ENCODE data around the gene DOCK3. TPM values are rescaled to one million over a fixed set of nuclear protein-coding genes. Genes with fewer than 3 reads are reported as not detected.

Gene DOCK3
- polyA plus RNA-seq, 1 donor from 2014 or later: 15.6 TPM

DNA sequence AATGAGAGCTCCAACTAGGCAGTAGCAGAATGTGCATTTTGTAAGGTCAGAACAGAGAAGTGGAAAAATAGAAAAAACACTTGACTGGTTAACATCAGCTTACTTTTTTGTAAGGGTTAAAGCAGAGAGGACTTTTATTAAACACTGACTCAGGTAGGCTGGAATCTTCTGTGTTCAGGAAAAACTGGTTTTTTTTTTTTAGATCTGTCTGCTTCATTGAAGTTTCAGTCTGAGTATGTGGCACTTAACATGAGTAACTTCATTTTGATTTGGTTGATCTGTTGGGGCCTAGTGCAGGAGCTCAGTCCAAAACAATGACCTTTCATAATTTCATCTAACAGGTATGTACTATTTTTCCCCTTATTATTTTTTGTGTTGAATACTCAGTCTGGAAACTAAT, 141.1 kb downstream of the DOCK3 start:
- Histone ChIP-seq H2AFZ (ENCODE audit: low read depth, low read length) (no peak overlapping the region), H3K4me2 (ENCODE audit: low read length) (no peak overlapping the region), H3K9me3 (ENCODE audit: low read length) (no peaks in the 10 kb centered on the region), H3K27ac (ENCODE audit: low read length) (no peak overlapping the region), H3F3A (ENCODE audit: insufficient read depth, low read length, poor library complexity, severe bottlenecking) (no peaks in the 10 kb centered on the region), H3K9me2 (ENCODE audit: insufficient read depth, low read length) (no peaks in the 10 kb centered on the region), H3K27me3 (ENCODE audit: insufficient read depth, low read depth, low read length) (no peaks in the 10 kb centered on the region), H3K79me2 (replicated peaks; ENCODE audit: insufficient read depth, low read length) (no peaks in the 10 kb centered on the region), H3K9ac (ENCODE audit: low read length) (no peak overlapping the region), H4K20me1 (ENCODE audit: insufficient read depth) (no peaks in the 10 kb centered on the region), H3K36me3 (ENCODE audit: insufficient read depth, low read length) (no peaks in the 10 kb centered on the region), H3K4me3 (ENCODE audit: low read length) (no peak overlapping the region)
- TF ChIP-seq, protein P1, sequence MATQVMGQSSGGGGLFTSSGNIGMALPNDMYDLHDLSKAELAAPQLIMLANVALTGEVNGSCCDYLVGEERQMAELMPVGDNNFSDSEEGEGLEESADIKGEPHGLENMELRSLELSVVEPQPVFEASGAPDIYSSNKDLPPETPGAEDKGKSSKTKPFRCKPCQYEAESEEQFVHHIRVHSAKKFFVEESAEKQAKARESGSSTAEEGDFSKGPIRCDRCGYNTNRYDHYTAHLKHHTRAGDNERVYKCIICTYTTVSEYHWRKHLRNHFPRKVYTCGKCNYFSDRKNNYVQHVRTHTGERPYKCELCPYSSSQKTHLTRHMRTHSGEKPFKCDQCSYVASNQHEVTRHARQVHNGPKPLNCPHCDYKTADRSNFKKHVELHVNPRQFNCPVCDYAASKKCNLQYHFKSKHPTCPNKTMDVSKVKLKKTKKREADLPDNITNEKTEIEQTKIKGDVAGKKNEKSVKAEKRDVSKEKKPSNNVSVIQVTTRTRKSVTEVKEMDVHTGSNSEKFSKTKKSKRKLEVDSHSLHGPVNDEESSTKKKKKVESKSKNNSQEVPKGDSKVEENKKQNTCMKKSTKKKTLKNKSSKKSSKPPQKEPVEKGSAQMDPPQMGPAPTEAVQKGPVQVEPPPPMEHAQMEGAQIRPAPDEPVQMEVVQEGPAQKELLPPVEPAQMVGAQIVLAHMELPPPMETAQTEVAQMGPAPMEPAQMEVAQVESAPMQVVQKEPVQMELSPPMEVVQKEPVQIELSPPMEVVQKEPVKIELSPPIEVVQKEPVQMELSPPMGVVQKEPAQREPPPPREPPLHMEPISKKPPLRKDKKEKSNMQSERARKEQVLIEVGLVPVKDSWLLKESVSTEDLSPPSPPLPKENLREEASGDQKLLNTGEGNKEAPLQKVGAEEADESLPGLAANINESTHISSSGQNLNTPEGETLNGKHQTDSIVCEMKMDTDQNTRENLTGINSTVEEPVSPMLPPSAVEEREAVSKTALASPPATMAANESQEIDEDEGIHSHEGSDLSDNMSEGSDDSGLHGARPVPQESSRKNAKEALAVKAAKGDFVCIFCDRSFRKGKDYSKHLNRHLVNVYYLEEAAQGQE (IDR thresholded peaks at IDR 0.05; ENCODE audit: borderline replicate concordance): no peak
- TF ChIP-seq MXI1 (conservative IDR thresholded peaks at IDR 0.05; ENCODE audit: poor library complexity, severe bottlenecking): no peak
- TF ChIP-seq, protein P2, sequence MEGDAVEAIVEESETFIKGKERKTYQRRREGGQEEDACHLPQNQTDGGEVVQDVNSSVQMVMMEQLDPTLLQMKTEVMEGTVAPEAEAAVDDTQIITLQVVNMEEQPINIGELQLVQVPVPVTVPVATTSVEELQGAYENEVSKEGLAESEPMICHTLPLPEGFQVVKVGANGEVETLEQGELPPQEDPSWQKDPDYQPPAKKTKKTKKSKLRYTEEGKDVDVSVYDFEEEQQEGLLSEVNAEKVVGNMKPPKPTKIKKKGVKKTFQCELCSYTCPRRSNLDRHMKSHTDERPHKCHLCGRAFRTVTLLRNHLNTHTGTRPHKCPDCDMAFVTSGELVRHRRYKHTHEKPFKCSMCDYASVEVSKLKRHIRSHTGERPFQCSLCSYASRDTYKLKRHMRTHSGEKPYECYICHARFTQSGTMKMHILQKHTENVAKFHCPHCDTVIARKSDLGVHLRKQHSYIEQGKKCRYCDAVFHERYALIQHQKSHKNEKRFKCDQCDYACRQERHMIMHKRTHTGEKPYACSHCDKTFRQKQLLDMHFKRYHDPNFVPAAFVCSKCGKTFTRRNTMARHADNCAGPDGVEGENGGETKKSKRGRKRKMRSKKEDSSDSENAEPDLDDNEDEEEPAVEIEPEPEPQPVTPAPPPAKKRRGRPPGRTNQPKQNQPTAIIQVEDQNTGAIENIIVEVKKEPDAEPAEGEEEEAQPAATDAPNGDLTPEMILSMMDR (IDR thresholded peaks at IDR 0.05; ENCODE audit: poor library complexity, severe bottlenecking): no peak
- no peak for TF ChIP-seq EZH2 (IDR thresholded peaks at IDR 0.05; ENCODE audit: borderline replicate concordance, insufficient read depth, low read length, poor library complexity, severe bottlenecking)
- TF ChIP-seq EP300 (conservative IDR thresholded peaks at IDR 0.05; ENCODE audit: poor library complexity, severe bottlenecking): no peak
- TF ChIP-seq RAD21 (conservative IDR thresholded peaks at IDR 0.05): no peak
- TF ChIP-seq POLR2AphosphoS5 (IDR thresholded peaks at IDR 0.05): no peak
- no peak for TF ChIP-seq SMC3 (conservative IDR thresholded peaks at IDR 0.05; ENCODE audit: poor library complexity)
- TF ChIP-seq TAF1 (IDR thresholded peaks at IDR 0.05; ENCODE audit: low read depth): no peak

DNA sequence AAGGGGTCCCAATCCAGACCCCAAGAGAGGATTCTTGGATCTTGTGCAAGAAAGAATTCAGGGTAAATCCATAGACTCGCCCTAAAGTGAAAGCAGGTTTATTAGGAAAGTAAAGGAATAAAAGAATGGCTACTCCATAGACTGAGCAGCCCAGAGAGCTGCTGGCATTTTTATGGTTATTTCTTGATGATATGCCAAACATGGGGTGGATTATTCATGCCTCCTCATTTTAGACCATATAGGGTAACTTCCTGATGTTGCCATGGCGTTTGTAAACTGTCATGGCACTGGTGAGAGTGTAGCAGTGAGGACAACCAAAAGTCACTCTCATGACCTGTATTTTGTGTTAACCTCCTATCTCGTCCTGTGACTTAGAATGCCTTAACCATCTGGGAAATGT, 142.2 kb downstream of the DOCK3 start:
- Histone ChIP-seq H3F3A (ENCODE audit: insufficient read depth, low read length, poor library complexity, severe bottlenecking) (no peaks in the 10 kb centered on the region), H2AFZ (ENCODE audit: low read depth, low read length) (no peak overlapping the region), H3K4me3 (ENCODE audit: low read length) (no peak overlapping the region), H3K36me3 (ENCODE audit: insufficient read depth, low read length) (no peaks in the 10 kb centered on the region), H3K9ac (ENCODE audit: low read length) (no peak overlapping the region), H3K4me2 (ENCODE audit: low read length) (no peak overlapping the region), H3K27me3 (ENCODE audit: insufficient read depth, low read depth, low read length) (no peaks in the 10 kb centered on the region), H3K9me3 (ENCODE audit: low read length) (no peaks in the 10 kb centered on the region), H4K20me1 (ENCODE audit: insufficient read depth) (no peaks in the 10 kb centered on the region), H3K27ac (ENCODE audit: low read length) (no peak overlapping the region), H3K9me2 (ENCODE audit: insufficient read depth, low read length) (no peaks in the 10 kb centered on the region), H3K79me2 (replicated peaks; ENCODE audit: insufficient read depth, low read length) (no peaks in the 10 kb centered on the region)
- TF ChIP-seq EP300 (conservative IDR thresholded peaks at IDR 0.05; ENCODE audit: poor library complexity, severe bottlenecking) (no peak), MXI1 (conservative IDR thresholded peaks at IDR 0.05; ENCODE audit: poor library complexity, severe bottlenecking) (no peak)

Measured in neural cell (in vitro differentiated cells).